Stimulated activated CD8-positive, alpha-beta memory T cell treated with anti-CD3 and anti-CD28 coated beads, Interleukin-12 subunit alpha, Interleukin-12 subunit beta, amount 100 ng/mL, for 4 hours (primary cell): Measurements from ENCODE around the gene TGFBR2.

Experiments used
- DNase-seq: peaks from one replicate; pipeline ENCODE4 v3.0.0-alpha.2; 2020; ENCODE audit warnings: low read depth

TGFBR2 gene

DNA sequence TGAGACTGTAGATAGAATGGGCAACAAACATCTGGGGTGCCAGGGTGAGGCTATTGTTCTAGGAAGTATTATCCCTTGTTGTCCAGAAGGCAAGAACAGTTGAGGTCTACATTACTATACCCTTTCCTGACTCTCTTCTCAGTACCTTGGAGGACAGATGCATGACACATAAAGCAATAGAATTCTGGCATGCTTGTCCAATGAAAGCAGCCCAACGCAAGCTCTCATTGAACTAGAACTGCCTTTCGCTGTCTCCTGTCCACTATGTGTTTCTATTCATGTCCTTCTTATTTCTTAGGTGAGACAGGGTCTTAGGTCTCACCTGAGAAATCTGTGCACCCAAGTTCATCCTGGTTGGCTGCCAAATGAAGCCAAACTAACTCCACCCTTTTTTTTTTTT lies 68.6 kb downstream of the TGFBR2 start:
- no peak for DNase-seq

DNA sequence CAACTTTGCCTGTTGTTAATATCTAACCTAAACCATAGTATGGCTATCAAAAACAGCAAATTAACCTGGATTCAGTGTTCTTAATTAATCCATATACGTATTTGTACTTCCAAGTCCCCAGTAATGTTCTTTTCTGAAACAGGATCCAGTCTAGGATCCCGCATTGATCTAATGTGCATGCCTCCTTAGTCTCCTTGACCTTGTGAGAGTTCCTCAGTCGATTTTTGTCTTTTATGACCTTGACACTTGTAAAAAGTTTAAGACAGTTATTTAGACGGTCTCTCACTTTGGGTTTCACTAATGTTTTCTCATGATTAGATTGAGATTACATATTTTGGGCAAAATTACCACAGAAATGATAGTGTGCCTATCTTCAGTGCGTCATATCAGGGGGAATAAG lies 69.4 kb downstream of the TGFBR2 start:
- DNase-seq, result no peak

DNA sequence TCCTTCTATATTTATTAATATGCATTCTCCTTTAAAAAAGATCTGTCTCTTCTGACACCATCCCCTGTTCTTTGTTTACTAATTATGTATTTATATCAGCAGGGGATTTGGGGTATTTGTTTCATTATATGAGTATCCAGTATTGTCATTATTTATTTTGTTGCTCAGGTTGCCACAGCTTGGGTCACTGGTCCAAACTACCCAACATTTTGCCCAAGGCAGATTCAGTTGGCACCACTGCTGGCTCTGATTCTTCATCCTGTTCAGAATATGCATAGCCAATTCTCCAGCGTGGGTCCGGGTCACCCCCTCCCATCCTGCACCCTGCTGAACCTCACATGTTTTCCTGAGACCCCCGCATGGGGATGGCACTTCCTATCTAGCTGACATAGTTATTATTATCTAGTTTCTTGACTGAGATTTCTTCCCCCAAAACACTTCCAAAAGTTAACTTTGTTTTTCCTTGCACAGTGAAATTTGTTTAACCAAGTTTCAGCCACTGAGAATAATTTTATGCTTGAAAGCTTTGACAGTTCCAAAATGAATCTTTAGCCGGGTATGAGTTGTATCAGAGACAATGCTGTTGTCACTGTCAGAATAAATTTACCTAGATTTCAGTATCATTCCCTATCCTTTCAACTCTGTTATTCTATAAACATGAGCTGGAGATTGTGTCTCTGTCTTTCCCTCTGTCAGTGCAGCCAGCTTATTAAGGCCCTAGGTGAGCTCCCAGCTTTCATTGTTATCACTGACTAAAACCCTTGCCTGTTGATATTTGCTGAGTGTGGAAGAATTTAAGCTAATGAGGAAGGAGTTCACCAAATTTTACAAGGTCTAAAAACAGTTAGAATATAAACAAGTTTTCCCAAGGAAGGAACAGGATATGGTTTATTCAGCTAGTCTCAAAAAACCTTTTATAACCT lies 70.3 kb downstream of the TGFBR2 start:
- DNase-seq, result no peak

- DNase-seq, result no peak
These were observed 70.9 kb downstream of the TGFBR2 start for GRCh38 chr3:30677347-30677685.

DNA sequence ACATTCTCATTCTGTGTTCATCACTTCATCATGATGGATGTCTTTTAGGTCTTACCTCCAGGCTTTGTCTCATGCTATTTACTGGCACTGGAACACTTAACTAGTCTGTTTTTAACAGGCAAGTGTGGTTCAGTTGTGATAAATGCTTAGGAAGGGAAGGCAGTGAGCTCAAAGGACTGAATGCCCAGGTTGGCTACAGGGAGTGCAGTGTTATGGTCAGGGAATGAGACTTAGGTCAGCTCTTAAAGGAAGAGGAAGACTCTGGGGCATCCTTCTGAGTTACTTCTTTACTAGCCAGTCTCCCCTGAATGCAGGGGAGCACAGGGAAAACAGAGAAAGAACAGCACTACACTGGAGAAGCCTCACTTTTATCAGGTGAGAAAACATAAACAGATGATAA lies 72.6 kb downstream of the TGFBR2 start:
- DNase-seq, result no peak

- DNase-seq, result no peak
These were observed 74.6 kb downstream of the TGFBR2 start for GRCh38 chr3:30680789-30681648.

GRCh38 chr3:30681649-30682211 lies 75.3 kb downstream of the TGFBR2 start:
- no peak for DNase-seq

DNA sequence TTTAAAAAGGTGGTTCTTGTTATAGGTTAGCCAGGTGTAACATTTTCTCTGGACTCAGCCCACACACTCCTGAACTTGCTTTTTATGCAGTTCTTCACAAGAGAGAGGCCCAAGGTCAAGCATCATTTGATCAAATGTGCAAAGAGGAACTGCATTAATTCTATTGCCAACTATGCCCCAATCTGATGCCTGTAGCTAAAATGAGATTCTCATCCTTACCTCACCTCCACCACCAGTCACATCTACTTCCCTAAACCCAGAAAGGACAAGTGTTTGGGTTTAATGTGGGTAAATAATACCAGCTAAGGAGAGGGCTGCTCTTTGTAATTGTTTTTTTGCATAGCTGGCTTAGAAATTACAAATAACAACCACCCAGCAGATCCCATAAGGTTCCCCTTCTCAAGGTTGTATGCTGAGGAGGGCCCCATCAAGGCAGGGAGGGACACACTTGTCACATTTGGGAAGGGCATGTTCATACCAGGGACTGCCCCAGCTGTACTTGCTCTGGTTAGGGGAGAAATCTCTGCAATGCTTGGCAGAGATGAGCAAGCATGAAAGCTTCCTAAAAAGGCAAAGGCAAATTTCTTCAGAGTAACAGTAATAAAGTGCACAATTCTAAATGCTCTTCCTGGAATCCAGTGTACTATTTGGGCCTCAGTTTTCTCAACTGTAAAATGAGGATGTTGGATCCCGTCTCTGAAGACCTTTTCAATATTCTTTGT lies 76.2 kb downstream of the TGFBR2 start:
- DNase-seq, result no peak

DNA sequence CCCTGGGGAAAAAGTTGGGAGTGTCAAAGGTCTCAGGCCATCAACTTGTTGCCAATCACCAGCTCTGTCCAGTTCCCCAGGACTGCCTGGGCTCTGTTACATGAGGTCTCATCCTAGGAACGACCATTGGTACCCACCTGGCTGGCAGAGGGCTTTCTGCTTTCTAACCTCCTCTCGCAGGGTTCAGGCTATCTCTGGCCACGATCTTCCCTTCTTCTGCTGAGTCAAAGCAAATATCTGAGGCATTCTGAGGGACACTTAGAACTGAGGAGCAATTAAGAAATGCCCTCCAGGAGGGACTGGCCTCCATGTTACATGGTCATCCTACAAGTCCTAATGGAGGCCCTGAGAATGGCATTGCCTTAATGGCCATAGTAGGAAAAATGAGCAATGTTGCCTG lies 77.4 kb downstream of the TGFBR2 start:
- DNase-seq, result no peak

- no peak for DNase-seq
These were observed 78.0 kb downstream of the TGFBR2 start for GRCh38 chr3:30684356-30684755.

GRCh38 chr3:30685267-30685667 lies 78.9 kb downstream of the TGFBR2 start:
- DNase-seq, result no peak

GRCh38 chr3:30686176-30686575 lies 79.8 kb downstream of the TGFBR2 start:
- DNase-seq, result no peak

DNA sequence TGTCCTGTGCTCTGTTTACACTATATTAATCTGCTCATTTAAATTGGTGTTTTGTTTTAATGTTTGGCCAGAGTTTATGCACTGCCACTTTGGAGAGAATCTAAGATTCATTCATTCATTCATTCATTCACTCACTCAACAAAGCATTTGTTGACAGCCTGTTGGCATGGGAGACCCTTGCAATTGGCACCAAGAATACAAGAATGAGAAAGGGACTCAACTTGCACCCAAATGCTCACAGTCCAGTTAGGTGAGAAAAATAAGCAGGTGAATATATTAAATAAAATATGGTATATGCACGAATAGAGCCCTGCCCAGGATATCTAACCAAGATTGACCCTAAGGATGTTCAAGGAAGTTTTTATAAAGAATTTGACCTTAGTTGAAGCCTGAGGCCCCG lies 80.4 kb downstream of the TGFBR2 start:
- DNase-seq, result no peak

DNA sequence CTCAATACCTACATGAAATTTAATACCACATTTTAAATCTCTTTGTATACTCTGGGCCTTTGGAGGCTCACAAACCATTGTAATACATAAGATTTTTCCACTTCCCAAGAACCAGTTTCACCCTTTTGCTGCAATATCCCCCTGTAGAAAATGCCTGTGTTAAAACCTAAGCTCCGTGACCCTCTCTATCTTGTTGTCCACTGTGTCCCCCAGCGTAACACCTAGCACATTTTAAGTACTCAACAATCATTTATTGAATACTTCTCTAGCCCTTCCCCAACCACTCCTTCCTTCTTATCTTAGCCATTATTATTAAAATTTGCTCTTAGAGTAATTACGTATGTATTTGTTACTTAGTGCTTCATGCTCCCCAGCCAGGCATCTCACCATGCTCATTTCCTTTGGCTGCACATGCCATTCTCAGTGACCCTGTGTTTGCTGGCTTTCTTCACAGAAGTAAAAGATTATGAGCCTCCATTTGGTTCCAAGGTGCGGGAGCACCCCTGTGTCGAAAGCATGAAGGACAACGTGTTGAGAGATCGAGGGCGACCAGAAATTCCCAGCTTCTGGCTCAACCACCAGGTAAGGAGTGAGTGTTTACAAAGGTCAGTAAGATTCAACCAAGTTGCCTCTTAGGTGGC lies 81.6 kb downstream of the TGFBR2 start:
- no peak for DNase-seq

DNA sequence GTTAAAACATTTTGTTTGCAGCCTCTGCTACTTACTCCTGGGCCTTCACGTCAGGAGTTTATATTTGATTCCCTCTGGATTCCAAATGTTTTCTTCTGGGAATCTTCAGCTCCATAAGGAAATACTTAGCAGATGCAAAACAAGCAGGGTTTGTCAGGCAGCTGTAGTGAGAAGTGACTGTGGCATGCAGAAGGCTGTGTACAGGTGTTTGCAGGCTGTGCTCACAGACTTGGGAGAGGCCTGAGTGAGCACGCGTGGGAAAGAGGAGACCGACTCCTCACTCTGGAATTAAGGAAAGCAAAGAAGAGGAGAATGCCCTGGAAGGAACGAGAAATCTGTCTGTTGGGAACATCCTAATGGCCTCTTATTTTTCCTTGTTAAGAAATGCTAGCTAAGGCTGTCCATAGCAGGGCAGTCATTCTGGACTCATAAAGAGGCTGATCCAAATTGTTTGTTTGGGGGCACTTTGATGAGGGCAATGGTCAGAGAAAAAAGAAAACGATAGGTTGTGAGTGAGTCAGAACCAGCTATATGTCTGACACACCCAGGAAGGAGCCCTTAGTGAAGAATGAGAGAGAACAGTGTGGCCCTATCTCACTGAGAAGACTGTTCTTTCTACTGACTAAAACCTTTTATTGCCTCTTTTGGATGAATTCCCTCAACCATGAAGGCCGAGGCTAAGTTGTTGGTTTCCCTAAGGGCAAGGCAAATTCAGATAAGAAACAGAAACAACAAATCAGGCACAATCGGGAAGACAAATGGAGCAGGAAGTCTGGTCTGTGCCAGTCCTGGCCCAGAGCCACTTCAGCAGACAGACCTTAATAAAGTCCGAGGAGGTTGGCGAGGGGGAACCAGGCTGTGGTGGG lies 82.6 kb downstream of the TGFBR2 start:
- DNase-seq, result no peak

DNA sequence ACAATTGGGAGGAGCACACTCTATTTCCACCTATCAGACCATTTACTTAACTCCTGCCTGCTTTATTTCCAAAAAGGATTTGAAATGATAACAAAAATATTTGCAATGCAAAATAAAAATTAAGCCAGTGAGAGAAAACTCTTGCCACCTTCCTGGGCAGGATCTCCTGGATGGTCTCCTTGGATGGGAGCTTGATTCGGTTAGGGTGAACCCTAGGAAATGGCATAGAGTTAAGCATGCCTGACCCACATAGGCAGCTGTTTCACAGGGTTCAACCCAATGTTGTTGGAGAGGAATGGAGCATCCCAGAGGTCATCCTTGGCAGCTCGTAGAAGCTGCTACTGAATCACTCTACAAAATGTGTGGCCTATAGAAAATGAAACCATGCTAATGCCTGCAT lies 83.8 kb downstream of the TGFBR2 start:
- no peak for DNase-seq

DNA sequence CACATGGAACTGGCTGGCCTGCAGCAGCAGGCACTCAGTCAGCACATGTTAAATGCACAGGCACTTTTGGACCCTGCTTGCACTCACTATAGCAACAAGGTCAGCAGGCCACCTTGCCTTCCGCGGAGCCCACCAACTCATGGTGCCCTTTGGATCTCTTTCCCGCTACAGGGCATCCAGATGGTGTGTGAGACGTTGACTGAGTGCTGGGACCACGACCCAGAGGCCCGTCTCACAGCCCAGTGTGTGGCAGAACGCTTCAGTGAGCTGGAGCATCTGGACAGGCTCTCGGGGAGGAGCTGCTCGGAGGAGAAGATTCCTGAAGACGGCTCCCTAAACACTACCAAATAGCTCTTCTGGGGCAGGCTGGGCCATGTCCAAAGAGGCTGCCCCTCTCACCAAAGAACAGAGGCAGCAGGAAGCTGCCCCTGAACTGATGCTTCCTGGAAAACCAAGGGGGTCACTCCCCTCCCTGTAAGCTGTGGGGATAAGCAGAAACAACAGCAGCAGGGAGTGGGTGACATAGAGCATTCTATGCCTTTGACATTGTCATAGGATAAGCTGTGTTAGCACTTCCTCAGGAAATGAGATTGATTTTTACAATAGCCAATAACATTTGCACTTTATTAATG lies 85.0 kb downstream of the TGFBR2 start:
- no peak for DNase-seq

- DNase-seq, result no peak
These were observed 85.5 kb downstream of the TGFBR2 start for GRCh38 chr3:30691944-30692343.

GRCh38 chr3:30692498-30693130 lies 86.2 kb downstream of the TGFBR2 start:
- DNase-seq, result no peak
